HepG2 (cell line): Measurements from ENCODE around the gene GPM6B.

ENCODE experiments used
- ELF1 ChIP-seq: sonication (generic); formaldehyde crosslinking; IDR thresholded peaks from 2 replicates; pipeline ENCODE4 v1.4.0; 2020; ENCODE audit warnings: missing genetic modification reagents
- HNRNPUL1 ChIP-seq: fragments of 200-400 bp; formaldehyde crosslinking; IDR thresholded peaks from 2 replicates; pipeline ENCODE4 v1.6.1; 2017; ENCODE audit warnings: low read depth, mild to moderate bottlenecking, low read length, moderate library complexity
- POLR2A ChIP-seq, 2 experiments: IDR thresholded peaks; 2 replicates each; pipeline ENCODE4 v1.6.1; 2011; ENCODE audit warnings: low read depth in 2 of 2, low read length in 2 of 2, mild to moderate bottlenecking in 1 of 2, moderate library complexity in 1 of 2; ENCODE audit not compliant: insufficient read depth in 1 of 2
- RFX5 ChIP-seq: IDR thresholded peaks from 2 replicates; pipeline ENCODE4 v1.6.1; 2011; ENCODE audit warnings: low read depth, low read length, improper control_type of control experiment
- SUZ12 ChIP-seq: fragments of 150-350 bp; IDR thresholded peaks from 2 replicates; pipeline ENCODE4 v1.6.1; 2014; ENCODE audit warnings: low read depth, low read length
- YY1 ChIP-seq: IDR thresholded peaks from 2 replicates; pipeline ENCODE4 v1.6.1; 2011; ENCODE audit warnings: low read length, low read depth, moderate library complexity, mild to moderate bottlenecking; ENCODE audit not compliant: insufficient read depth, insufficient replicate concordance
- ZZZ3 ChIP-seq: sonication (generic); formaldehyde crosslinking; IDR thresholded peaks from 2 replicates; pipeline ENCODE4 v1.4.0; 2020; ENCODE audit warnings: missing genetic modification reagents, mild to moderate bottlenecking, borderline replicate concordance
- TF ChIP-seq, protein P1 (sequence below): sonication (generic); formaldehyde crosslinking; IDR thresholded peaks from 2 replicates; pipeline ENCODE4 v1.4.0; 2020; ENCODE audit warnings: missing genetic modification reagents
- TF ChIP-seq, protein P2 (sequence below): sonication (generic); formaldehyde crosslinking; IDR thresholded peaks from 2 replicates; pipeline ENCODE4 v1.4.0; 2020; ENCODE audit warnings: mild to moderate bottlenecking, missing genetic modification reagents
- TF ChIP-seq, protein P3 (sequence below): sonication (generic); formaldehyde crosslinking; IDR thresholded peaks from 2 replicates; pipeline ENCODE4 v1.5.0; 2020; ENCODE audit warnings: mild to moderate bottlenecking, missing genetic modification reagents, moderate library complexity

DNA sequence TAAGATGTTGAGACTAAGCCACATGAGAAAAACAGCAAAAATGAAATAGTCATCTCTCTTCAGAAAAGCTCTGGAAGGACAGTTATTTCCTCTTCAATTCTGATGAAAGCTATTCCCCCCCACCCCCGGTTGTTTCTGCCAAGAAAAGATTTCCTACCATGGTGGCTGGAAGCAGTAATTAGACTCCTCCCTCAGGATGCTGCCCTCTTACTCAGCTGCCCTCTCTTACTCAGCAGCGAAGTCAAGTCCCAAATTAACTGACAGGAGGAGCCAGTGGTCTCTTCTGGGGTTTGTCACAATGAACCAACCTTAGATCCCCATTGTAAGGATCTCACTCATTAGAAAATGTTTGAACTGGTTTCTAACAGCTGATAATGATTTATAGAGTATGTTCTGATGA, 38.0 kb downstream of the GPM6B start:
- TF ChIP-seq, protein P1, sequence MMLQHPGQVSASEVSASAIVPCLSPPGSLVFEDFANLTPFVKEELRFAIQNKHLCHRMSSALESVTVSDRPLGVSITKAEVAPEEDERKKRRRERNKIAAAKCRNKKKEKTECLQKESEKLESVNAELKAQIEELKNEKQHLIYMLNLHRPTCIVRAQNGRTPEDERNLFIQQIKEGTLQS (CRISPR knock-in tag): no peak
- TF ChIP-seq YY1 (no peak), POLR2A (IDR thresholded peaks at IDR 0.05; ENCODE audit: insufficient read depth in 1 of 2, low read depth in 2 of 2, low read length in 2 of 2) (no peak), RFX5 (no peak), SUZ12 (no peak), HNRNPUL1 (no peak), ELF1 (CRISPR knock-in tag) (no peak), ZZZ3 (CRISPR knock-in tag) (no peak)
- TF ChIP-seq, protein P2, sequence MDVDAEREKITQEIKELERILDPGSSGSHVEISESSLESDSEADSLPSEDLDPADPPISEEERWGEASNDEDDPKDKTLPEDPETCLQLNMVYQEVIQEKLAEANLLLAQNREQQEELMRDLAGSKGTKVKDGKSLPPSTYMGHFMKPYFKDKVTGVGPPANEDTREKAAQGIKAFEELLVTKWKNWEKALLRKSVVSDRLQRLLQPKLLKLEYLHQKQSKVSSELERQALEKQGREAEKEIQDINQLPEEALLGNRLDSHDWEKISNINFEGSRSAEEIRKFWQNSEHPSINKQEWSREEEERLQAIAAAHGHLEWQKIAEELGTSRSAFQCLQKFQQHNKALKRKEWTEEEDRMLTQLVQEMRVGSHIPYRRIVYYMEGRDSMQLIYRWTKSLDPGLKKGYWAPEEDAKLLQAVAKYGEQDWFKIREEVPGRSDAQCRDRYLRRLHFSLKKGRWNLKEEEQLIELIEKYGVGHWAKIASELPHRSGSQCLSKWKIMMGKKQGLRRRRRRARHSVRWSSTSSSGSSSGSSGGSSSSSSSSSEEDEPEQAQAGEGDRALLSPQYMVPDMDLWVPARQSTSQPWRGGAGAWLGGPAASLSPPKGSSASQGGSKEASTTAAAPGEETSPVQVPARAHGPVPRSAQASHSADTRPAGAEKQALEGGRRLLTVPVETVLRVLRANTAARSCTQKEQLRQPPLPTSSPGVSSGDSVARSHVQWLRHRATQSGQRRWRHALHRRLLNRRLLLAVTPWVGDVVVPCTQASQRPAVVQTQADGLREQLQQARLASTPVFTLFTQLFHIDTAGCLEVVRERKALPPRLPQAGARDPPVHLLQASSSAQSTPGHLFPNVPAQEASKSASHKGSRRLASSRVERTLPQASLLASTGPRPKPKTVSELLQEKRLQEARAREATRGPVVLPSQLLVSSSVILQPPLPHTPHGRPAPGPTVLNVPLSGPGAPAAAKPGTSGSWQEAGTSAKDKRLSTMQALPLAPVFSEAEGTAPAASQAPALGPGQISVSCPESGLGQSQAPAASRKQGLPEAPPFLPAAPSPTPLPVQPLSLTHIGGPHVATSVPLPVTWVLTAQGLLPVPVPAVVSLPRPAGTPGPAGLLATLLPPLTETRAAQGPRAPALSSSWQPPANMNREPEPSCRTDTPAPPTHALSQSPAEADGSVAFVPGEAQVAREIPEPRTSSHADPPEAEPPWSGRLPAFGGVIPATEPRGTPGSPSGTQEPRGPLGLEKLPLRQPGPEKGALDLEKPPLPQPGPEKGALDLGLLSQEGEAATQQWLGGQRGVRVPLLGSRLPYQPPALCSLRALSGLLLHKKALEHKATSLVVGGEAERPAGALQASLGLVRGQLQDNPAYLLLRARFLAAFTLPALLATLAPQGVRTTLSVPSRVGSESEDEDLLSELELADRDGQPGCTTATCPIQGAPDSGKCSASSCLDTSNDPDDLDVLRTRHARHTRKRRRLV: no peak
- TF ChIP-seq, protein P3, sequence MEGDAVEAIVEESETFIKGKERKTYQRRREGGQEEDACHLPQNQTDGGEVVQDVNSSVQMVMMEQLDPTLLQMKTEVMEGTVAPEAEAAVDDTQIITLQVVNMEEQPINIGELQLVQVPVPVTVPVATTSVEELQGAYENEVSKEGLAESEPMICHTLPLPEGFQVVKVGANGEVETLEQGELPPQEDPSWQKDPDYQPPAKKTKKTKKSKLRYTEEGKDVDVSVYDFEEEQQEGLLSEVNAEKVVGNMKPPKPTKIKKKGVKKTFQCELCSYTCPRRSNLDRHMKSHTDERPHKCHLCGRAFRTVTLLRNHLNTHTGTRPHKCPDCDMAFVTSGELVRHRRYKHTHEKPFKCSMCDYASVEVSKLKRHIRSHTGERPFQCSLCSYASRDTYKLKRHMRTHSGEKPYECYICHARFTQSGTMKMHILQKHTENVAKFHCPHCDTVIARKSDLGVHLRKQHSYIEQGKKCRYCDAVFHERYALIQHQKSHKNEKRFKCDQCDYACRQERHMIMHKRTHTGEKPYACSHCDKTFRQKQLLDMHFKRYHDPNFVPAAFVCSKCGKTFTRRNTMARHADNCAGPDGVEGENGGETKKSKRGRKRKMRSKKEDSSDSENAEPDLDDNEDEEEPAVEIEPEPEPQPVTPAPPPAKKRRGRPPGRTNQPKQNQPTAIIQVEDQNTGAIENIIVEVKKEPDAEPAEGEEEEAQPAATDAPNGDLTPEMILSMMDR (CRISPR knock-in tag): no peak
